ENCODE data around the gene GSKIP.

The GSKIP gene

DNA sequence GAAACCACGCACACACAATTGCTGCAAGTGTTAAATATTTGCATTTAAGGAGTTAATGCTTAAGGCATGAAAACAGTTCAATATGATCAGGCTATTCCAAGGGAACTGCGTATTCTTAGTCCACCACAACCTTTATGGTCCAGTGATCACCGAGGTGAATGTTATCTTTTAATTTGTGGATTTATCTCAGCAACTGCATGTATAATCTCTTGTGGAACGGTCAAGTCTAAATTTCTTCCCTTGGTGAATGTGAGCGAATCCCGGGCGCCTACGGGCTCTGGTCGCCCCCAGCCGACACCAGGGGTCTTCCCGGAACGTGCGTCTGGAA, 27.6 kb downstream of the GSKIP start:
- no peak for DNase-seq (ENCODE audit: low read depth)
- TF ChIP-seq CTCF (IDR thresholded peaks at IDR 0.05; ENCODE audit: low read depth, low read length, missing control alignments) = no peak
- H3K4me3 ChIP-seq (ENCODE audit: low read depth, low read length) = peak overlapping the region; percentile 70

- TF ChIP-seq CTCF (IDR thresholded peaks at IDR 0.05; ENCODE audit: low read depth, low read length, missing control alignments) = no peak
- H3K4me3 ChIP-seq (ENCODE audit: low read depth, low read length) = peak overlapping the region; percentile 70
- peak; percentile 70 for DNase-seq (ENCODE audit: low read depth)
Observed at GRCh38 chr14:96391293-96392118, 28.2 kb downstream of the GSKIP start.

DNA sequence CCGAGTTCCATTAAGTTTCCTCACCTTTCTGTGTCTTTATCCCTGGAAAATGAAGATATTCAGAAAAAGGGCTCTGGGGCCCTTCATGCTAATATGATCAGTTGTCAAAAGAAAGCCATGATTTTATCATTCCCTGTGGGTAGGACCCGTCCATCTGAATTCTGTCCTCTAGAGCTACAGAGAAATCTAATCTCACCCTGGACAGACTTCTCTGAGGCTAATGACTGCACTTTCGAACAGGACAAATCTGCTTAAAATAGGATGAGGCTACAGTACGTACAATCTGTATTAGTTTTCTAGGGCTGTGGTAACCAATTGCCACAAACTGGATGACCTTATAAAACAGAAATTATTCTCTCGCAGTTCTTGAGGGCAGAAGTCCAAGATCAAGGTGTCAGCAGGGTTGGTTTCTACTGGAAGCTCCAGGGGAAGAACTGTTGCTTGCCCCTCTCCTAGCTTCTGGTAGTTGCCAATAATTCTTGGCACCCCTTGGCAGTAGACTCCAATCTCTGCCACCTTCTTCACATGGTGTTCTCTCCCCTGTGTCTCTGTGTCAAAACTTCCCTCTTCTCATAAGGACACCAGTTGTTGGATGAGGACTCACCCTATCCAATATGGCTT, 29.9 kb downstream of the GSKIP start:
- no peak for DNase-seq (ENCODE audit: low read depth)
- TF ChIP-seq CTCF (IDR thresholded peaks at IDR 0.05; ENCODE audit: low read depth, low read length, missing control alignments) = no peak
- no peak overlapping the region for H3K4me3 ChIP-seq (ENCODE audit: low read depth, low read length)

- no peak for TF ChIP-seq CTCF (IDR thresholded peaks at IDR 0.05; ENCODE audit: low read depth, low read length, missing control alignments)
- DNase-seq (ENCODE audit: low read depth) = no peak
- H3K4me3 ChIP-seq (ENCODE audit: low read depth, low read length) = no peak overlapping the region
Observed at GRCh38 chr14:96394047-96394815, 30.9 kb downstream of the GSKIP start.

DNA sequence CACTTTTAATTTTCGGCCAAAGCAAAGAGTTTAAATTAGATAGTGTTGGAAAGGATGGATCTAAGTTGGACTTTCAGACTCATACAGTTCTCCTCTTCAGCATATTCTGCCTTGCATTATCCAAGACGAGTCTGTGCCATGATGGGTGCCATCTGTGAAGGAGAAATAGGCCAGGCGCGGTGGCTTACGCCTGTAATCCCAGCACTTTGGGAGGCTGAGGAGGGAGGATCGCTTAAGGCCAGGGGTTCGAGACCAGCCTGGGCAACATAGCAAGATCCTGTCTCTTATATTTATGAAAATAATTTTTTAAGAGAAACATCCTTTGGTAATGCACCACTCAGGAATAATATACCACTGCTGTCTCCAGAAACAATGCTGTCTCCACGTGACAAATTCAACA, 35.1 kb downstream of the GSKIP start:
- H3K4me3 ChIP-seq (ENCODE audit: low read depth, low read length) = no peak overlapping the region
- DNase-seq (ENCODE audit: low read depth) = no peak
- no peak for TF ChIP-seq CTCF (IDR thresholded peaks at IDR 0.05; ENCODE audit: low read depth, low read length, missing control alignments)

GRCh38 chr14:96398921-96399320, 35.6 kb downstream of the GSKIP start:
- no peak for TF ChIP-seq CTCF (IDR thresholded peaks at IDR 0.05; ENCODE audit: low read depth, low read length, missing control alignments)

More at GRCh38 chr14:96398921-96399320, 35.6 kb downstream of the GSKIP start:
- no peak for DNase-seq (ENCODE audit: low read depth)
- no peak overlapping the region for H3K4me3 ChIP-seq (ENCODE audit: low read depth, low read length)
